NCI-H446 (cell line): ENCODE data around the gene RAB3B.
"Not testable (repeated sequence)": the region's sequence is repeated elsewhere in the genome, so short reads cannot be mapped to it uniquely, and the experiment has no call there.

ENCODE experiments used
- DNase-seq, 2 experiments: peaks; one replicate each; lab custom pipeline; 2025; lab: John Stamatoyannopoulos, UW

Gene RAB3B

GRCh38 chr1:51989582-51990477, 670 bp downstream of the RAB3B start:
- DNase-seq: no peak

GRCh38 chr1:51988254-51988653, 2.2 kb downstream of the RAB3B start:
- no peak for DNase-seq

- DNase-seq: no peak
Measured at GRCh38 chr1:51986718-51987117, 3.8 kb downstream of the RAB3B start.

GRCh38 chr1:51982161-51982560, 8.3 kb downstream of the RAB3B start:
- no peak for DNase-seq

- DNase-seq: no peak
Measured at GRCh38 chr1:51981555-51981954, 8.9 kb downstream of the RAB3B start.

GRCh38 chr1:51978099-51978498, 12.4 kb downstream of the RAB3B start:
- DNase-seq: no peak

- DNase-seq: no peak
Measured at GRCh38 chr1:51976846-51977602, 13.5 kb downstream of the RAB3B start.

GRCh38 chr1:51973587-51974474, 16.7 kb downstream of the RAB3B start:
- DNase-seq: no peak

- DNase-seq: no peak
Measured at GRCh38 chr1:51969038-51969705, 21.3 kb downstream of the RAB3B start.

- DNase-seq: no peak
Measured at GRCh38 chr1:51968632-51969031, 21.9 kb downstream of the RAB3B start.

- DNase-seq: not testable (repeated sequence)
Measured at GRCh38 chr1:51967213-51967791, 23.2 kb downstream of the RAB3B start.

GRCh38 chr1:51966559-51966958, 23.9 kb downstream of the RAB3B start:
- DNase-seq: no peak

- DNase-seq: no peak
Measured at GRCh38 chr1:51964309-51964696, 26.2 kb downstream of the RAB3B start.

- DNase-seq: no peak
Measured at GRCh38 chr1:51963592-51964308, 26.8 kb downstream of the RAB3B start.

GRCh38 chr1:51962486-51963356, 27.8 kb downstream of the RAB3B start:
- DNase-seq: no peak

GRCh38 chr1:51961954-51962353, 28.5 kb downstream of the RAB3B start:
- DNase-seq: no peak

- no peak for DNase-seq
Measured at GRCh38 chr1:51961231-51961630, 29.3 kb downstream of the RAB3B start.

- DNase-seq: no peak
Measured at GRCh38 chr1:51960262-51960661, 30.2 kb downstream of the RAB3B start.

- DNase-seq: no peak
Measured at GRCh38 chr1:51958824-51959223, 31.7 kb downstream of the RAB3B start.

GRCh38 chr1:51957618-51958017, 32.9 kb downstream of the RAB3B start:
- no peak for DNase-seq
